Panc1 (cell line): ENCODE measurements around the gene RTF1.

Experiments used
- CTCF ChIP-seq: fragments of 450-650 bp; IDR thresholded peaks from 2 replicates; pipeline ENCODE4 v1.5.1; 2017; ENCODE audit warnings: mild to moderate bottlenecking
- POLR2AphosphoS5 ChIP-seq: IDR thresholded peaks from 2 replicates; pipeline ENCODE4 v1.6.1; 2012; ENCODE audit warnings: mild to moderate bottlenecking, low read depth, low read length, moderate library complexity
- REST ChIP-seq, 2 experiments: IDR thresholded peaks; 2 replicates each; pipeline ENCODE4 v1.6.1; 2011 to 2012; ENCODE audit warnings: low read depth in 2 of 2, control low read depth in 1 of 2, low read length in 1 of 2, mild to moderate bottlenecking in 1 of 2, moderate library complexity in 1 of 2; ENCODE audit not compliant: insufficient read depth in 1 of 2
- TCF7L2 ChIP-seq: IDR thresholded peaks from 2 replicates; pipeline ENCODE4 v1.6.1; 2011; ENCODE audit warnings: mild to moderate bottlenecking, low read depth, low read length, inconsistent platforms

GRCh38 chr15:41464889-41465580, 48.1 kb downstream of the RTF1 start:
- TF ChIP-seq CTCF (no peak), REST (IDR thresholded peaks at IDR 0.05; ENCODE audit: insufficient read depth in 1 of 2, low read depth in 2 of 2, low read length in 1 of 2) (no peak), POLR2AphosphoS5 (no peak), TCF7L2 (no peak)
